Measurements from ENCODE around the gene SUMO3. TPM values are rescaled to one million over a fixed set of nuclear protein-coding genes. Genes with fewer than 3 reads are reported as not detected.

SUMO3 gene
- total RNA-seq, 1 experiment from 2014 or later, result 81.7 TPM

- Mint-ChIP-seq H3K4me1 (peaks cover 5% of the 10 kb centered on the region), H3K27me3 (ENCODE audit: low read depth) (no peaks in the 10 kb centered on the region), H3K4me3 (no peak overlapping the region), H3K27ac (no peak overlapping the region), H3K9me3 (no peaks in the 10 kb centered on the region), H3K36me3 (peaks cover 52% of the 10 kb centered on the region)
- ATAC-seq, result no peak
- TF ChIP-seq E2F1 (CRISPR knock-in tag; IDR thresholded peaks at IDR 0.05) (no peak), CTCF (IDR thresholded peaks at IDR 0.05) (no peak)
- no peak for DNase-seq (ENCODE audit: low spot score)
- ChIA-PET CTCF (interaction anchor here (1.1 kb wide), 1 partner anchor 99 kb away, joined by 3 read pairs; no protein-coding TSS in a partner anchor), POLR2A (no interaction called here)
These were observed 33.2 kb upstream of the SUMO3 start for GRCh38 chr21:44850905-44851657.

DNA sequence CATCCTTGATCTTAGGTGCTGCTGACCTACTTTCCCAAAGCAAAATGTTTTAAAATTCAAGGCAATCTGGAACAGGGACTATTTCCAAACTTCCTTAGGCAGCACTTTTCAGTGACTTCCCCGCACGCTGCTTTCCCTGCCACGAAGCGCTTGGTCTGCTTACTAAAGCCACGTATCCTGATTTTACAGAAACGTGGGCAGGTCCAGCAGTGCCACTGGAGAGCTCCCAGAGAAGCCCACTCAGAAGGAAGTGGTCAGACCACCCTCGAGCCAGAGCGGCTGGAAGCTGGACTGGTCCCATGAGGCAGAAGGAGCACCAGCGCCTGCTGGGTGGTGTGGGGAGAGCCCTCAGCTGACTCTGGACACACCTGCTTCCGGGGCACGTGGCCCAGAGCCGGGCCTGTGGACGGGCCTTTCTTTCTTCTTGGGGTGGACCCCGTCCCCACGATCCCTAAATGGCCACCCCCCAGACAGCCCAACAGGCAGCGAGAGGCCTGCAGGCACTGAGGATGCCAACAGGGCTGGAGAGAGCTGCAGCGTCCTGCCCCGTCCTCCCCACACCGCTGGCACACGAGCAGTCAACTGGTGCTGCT is 32.4 kb upstream of the SUMO3 start:
- POLR2A ChIA-PET, result no interaction called here
- CTCF ChIA-PET, result interaction anchor here (1.1 kb wide), 1 partner anchor 100 kb away, joined by 3 read pairs; no protein-coding TSS in a partner anchor
- peaks cover 47% of the 10 kb centered on the region for H3K36me3 Mint-ChIP-seq
- H3K9me3 Mint-ChIP-seq, result no peaks in the 10 kb centered on the region
- TF ChIP-seq ZSCAN18 (CRISPR knock-in tag; IDR thresholded peaks at IDR 0.05) (no peak), KAT7 (CRISPR knock-in tag; IDR thresholded peaks at IDR 0.05; ENCODE audit: borderline replicate concordance) (no peak), NFATC4 (CRISPR knock-in tag; IDR thresholded peaks at IDR 0.05) (no peak), ZNF671 (CRISPR knock-in tag; IDR thresholded peaks at IDR 0.05) (no peak), FOXP1 (CRISPR knock-in tag; IDR thresholded peaks at IDR 0.05; ENCODE audit: borderline replicate concordance) (no peak), ARID4B (CRISPR knock-in tag; IDR thresholded peaks at IDR 0.05; ENCODE audit: borderline replicate concordance) (no peak)
- H3K4me3 Mint-ChIP-seq, result no peak overlapping the region
- H3K27me3 Mint-ChIP-seq (ENCODE audit: low read depth), result no peaks in the 10 kb centered on the region
- H3K27ac Mint-ChIP-seq, result no peak overlapping the region
- ATAC-seq (no peak), DNase-seq (ENCODE audit: low spot score) (no peak)
- H3K4me1 Mint-ChIP-seq, result peaks cover 7% of the 10 kb centered on the region

DNA sequence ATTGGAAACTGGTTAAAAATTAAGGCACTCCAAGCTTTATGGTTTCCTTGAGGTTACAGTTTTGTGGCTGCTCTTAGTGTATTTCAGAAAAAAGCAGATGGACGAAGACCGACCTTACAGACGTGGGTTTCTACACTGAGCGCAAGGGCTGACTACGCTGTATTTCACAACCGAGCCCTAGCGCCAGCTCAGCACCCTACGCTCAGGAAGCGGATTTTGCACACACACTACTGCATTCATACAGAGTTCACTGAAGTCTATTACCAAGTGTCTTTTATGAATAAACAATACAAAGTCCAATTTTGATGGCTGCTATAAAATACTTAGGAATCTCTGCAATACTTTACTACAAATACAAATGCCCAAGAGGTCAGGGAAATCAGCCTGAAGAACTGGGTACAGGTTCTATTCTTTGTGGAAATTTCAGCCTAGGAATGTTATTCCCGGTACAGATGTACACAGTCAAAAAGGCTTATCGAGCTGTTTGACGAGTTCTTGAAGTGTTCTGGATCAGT is 31.8 kb upstream of the SUMO3 start:
- ChIA-PET POLR2A (no interaction called here), CTCF (no interaction called here)
- H3K36me3 Mint-ChIP-seq, result peaks cover 41% of the 10 kb centered on the region
- ATAC-seq, result no peak
- DNase-seq (ENCODE audit: low spot score), result no peak
- TF ChIP-seq FOXK1 (CRISPR knock-in tag; IDR thresholded peaks at IDR 0.05), result no peak
- TF ChIP-seq RELA (CRISPR knock-in tag; IDR thresholded peaks at IDR 0.05; ENCODE audit: borderline replicate concordance), result no peak
- TF ChIP-seq JAZF1 (CRISPR knock-in tag; IDR thresholded peaks at IDR 0.05), result no peak
- TF ChIP-seq ATF1 (CRISPR knock-in tag; IDR thresholded peaks at IDR 0.05), result no peak
- no peak for TF ChIP-seq ZNF219 (CRISPR knock-in tag; IDR thresholded peaks at IDR 0.05; ENCODE audit: borderline replicate concordance)
- no peak for TF ChIP-seq SMAD3 (CRISPR knock-in tag; IDR thresholded peaks at IDR 0.05; ENCODE audit: borderline replicate concordance)
- TF ChIP-seq IRF1 (CRISPR knock-in tag; IDR thresholded peaks at IDR 0.05), result no peak
- TF ChIP-seq ELF4 (CRISPR knock-in tag; IDR thresholded peaks at IDR 0.05; ENCODE audit: low read depth), result no peak
- TF ChIP-seq ZNF263 (CRISPR knock-in tag; IDR thresholded peaks at IDR 0.05; ENCODE audit: low read depth), result no peak
- no peak for TF ChIP-seq GTF2I (CRISPR knock-in tag; conservative IDR thresholded peaks at IDR 0.05)
- H3K27ac Mint-ChIP-seq, result no peak overlapping the region
- no peak overlapping the region for H3K4me3 Mint-ChIP-seq
- peaks cover 8% of the 10 kb centered on the region for H3K4me1 Mint-ChIP-seq
- no peaks in the 10 kb centered on the region for H3K27me3 Mint-ChIP-seq (ENCODE audit: low read depth)
- no peaks in the 10 kb centered on the region for H3K9me3 Mint-ChIP-seq
